Prostate gland (tissue), 2 donors: Measurements from ENCODE around the gene ARHGAP6. TPM values are rescaled to one million over a fixed set of nuclear protein-coding genes. Genes with fewer than 3 reads are reported as not detected.
A peak's percentile ranks its signal among the peaks of the same experiment; 100 is the strongest.
"Not testable (repeated sequence)": the region's sequence is repeated elsewhere in the genome, so short reads cannot be mapped to it uniquely, and the experiment has no call there.

Experiments
- DNase-seq: peaks from one replicate; pipeline ENCODE4 v3.0.0-alpha.2; 2019; ENCODE audit warnings: low spot score
- H3K27ac ChIP-seq, 2 donors: fragments of 200-600 bp; sonication (generic); 2 replicates each; pipeline ENCODE4 v1.5.1; 2017 to 2019
- H3K27me3 ChIP-seq: fragments of 200-600 bp; sonication (generic); replicated peaks from 2 replicates; pipeline ENCODE4 v1.5.1; 2019; ENCODE audit not compliant: insufficient read depth
- H3K36me3 ChIP-seq, 2 donors: fragments of 200-600 bp; sonication (generic); 1 replicate in 1 of 2; 2 replicates in 1 of 2; pipeline versions ENCODE4 v1.5.1 to v1.8.1; 2017 to 2019
- H3K4me1 ChIP-seq: fragments of 200-600 bp; sonication (generic); replicated peaks from 2 replicates; pipeline ENCODE4 v1.5.1; 2019
- H3K4me3 ChIP-seq, 2 donors: fragments of 200-600 bp; sonication (generic); 2 replicates each; pipeline ENCODE4 v1.5.1; 2017 to 2019
- H3K9me3 ChIP-seq: fragments of 200-600 bp; sonication (generic); 2 replicates; pipeline ENCODE4 v1.5.1; 2017
- POLR2A ChIP-seq: fragments of 450-650 bp; IDR thresholded peaks from one replicate; pipeline ENCODE4 v1.6.1; 2016; ENCODE audit warnings: antibody characterized with exemption, mild to moderate bottlenecking
- POLR2AphosphoS5 ChIP-seq: sonication (generic); formaldehyde crosslinking; IDR thresholded peaks from one replicate; pipeline ENCODE4 v1.6.1; 2017; ENCODE audit warnings: antibody characterized with exemption
- WGBS: methylation state at CpG from one replicate; pipeline ENCODE4 v1.1.5; 2018; 5-methylcytosine and 5-hydroxymethylcytosine counted together
- intact Hi-C: fragments of 100-400 bp; cut with DNase I; formaldehyde crosslinking; loops from one replicate; pipeline ENCODE4 v1.14.2; 2022
- total RNA-seq, 2 donors: library from RNA; depleted of rRNA; stranded (reverse); fragments of >200 nt; gene quantifications; one replicate each; pipeline ENCODE4 v1.1.0, GENCODE V29; 2016
- TF ChIP-seq, protein P1 (sequence below), 4 experiments: fragments of 200-600 bp in 2 of 4; fragments of 450-650 bp in 2 of 4; sonication (generic) in 2 of 4; IDR thresholded peaks; 1 replicate in 3 of 4; 2 replicates in 1 of 4; pipeline ENCODE4 v1.5.1; 2016 to 2019; ENCODE audit warnings: antibody characterized with exemption in 4 of 4, mild to moderate bottlenecking in 2 of 4, moderate library complexity in 2 of 4

Gene ARHGAP6
- total RNA-seq, 2 donors from 2014 or later: 72.6 to 73.7 TPM

DNA sequence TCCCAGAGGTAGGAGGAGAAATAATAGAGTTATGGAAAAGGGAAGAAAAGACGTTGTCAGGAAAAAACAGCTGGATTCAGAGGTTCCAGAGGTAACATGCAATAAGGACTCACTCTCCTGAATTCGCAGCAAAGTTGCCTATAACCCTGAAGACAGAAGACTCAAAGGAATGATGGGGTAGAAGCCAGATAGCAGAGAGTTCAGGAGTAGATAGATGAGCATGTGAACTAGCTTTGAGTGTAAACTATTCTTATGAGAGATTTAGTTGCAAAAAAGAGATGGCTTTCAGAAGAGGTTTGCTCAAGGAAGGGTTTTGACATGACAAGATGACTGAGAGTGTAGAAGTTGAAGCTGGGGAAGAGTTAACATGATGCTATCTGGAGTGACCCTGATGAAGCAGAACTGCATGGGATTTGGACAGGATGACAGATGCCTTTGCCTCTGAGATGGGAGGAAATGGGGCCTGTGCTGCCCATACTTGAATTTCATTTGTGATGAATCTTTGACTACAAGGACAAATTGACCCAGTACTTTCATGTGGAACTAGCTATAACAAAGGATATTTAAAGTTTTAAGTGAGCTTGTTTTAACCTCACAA lies 298.6 kb downstream of the ARHGAP6 start:
- TF ChIP-seq, protein P1, sequence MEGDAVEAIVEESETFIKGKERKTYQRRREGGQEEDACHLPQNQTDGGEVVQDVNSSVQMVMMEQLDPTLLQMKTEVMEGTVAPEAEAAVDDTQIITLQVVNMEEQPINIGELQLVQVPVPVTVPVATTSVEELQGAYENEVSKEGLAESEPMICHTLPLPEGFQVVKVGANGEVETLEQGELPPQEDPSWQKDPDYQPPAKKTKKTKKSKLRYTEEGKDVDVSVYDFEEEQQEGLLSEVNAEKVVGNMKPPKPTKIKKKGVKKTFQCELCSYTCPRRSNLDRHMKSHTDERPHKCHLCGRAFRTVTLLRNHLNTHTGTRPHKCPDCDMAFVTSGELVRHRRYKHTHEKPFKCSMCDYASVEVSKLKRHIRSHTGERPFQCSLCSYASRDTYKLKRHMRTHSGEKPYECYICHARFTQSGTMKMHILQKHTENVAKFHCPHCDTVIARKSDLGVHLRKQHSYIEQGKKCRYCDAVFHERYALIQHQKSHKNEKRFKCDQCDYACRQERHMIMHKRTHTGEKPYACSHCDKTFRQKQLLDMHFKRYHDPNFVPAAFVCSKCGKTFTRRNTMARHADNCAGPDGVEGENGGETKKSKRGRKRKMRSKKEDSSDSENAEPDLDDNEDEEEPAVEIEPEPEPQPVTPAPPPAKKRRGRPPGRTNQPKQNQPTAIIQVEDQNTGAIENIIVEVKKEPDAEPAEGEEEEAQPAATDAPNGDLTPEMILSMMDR (IDR thresholded peaks at IDR 0.05): no peak
- TF ChIP-seq POLR2AphosphoS5 (no peak), POLR2A (no peak)
- intact Hi-C loops: no loop called here
- no peaks in the 10 kb centered on the region for H3K4me1 ChIP-seq
- DNase-seq: no peak
- 96% methylated on average over 2 of the region's 2 CpGs for WGBS
- H3K27me3 ChIP-seq: no peaks in the 10 kb centered on the region
- H3K27ac ChIP-seq: peak overlapping the region; percentile 45 to 65
- no peaks in the 10 kb centered on the region for H3K9me3 ChIP-seq
- H3K36me3 ChIP-seq: no peaks in the 10 kb centered on the region
- no peak overlapping the region for H3K4me3 ChIP-seq

DNA sequence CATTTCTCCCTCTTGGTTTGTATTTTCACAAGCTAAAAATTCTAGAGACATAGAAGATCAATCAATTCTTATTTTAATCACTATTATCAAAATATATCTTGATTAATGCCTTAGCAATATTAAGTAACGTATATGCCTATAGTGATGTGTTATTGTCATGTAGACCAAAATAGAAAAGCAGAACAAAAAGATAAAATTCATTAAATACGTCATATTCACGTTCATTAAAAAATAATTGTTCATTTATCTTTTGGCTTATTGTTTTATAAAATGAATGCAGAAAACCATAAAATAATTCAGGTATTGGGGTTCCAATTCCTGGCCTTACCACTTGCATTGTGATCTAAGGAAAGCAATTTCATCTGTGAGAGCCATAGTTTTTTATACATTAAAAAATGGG lies 300.3 kb downstream of the ARHGAP6 start:
- TF ChIP-seq, protein P1 (IDR thresholded peaks at IDR 0.05): no peak
- TF ChIP-seq POLR2A: no peak
- no peak for TF ChIP-seq POLR2AphosphoS5
- DNase-seq: no peak
- no peak overlapping the region for H3K4me3 ChIP-seq
- H3K9me3 ChIP-seq: no peaks in the 10 kb centered on the region
- WGBS: 95% methylated on average over 3 of the region's 3 CpGs
- intact Hi-C loops: no loop called here
- no peaks in the 10 kb centered on the region for H3K27me3 ChIP-seq
- H3K27ac ChIP-seq: no peak overlapping the region
- H3K4me1 ChIP-seq: no peaks in the 10 kb centered on the region
- H3K36me3 ChIP-seq: no peaks in the 10 kb centered on the region

DNA sequence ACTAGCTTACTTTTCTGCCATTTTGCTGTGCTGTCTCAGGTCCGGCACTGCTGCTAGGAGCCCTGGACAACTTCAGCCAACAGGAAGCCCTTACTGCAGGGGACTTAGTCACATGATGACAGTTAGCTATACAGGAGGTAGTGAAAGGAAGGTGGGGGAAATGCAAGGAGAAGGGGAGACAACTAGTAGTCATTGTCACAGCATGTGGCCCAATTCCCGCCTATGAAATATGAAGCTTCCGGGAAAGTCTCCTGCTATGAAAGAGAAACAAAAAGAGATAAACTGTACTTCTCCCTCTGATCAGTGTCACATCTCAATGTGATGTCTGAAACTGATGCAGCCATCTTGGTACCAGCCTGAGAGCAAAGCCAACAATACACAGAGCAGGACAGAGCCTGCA lies 300.9 kb downstream of the ARHGAP6 start:
- H3K4me3 ChIP-seq: no peak overlapping the region
- H3K27me3 ChIP-seq: no peaks in the 10 kb centered on the region
- no peaks in the 10 kb centered on the region for H3K9me3 ChIP-seq
- intact Hi-C loops: no loop called here
- no peak for TF ChIP-seq POLR2AphosphoS5
- no peak for TF ChIP-seq POLR2A
- TF ChIP-seq, protein P1 (IDR thresholded peaks at IDR 0.05): no peak
- H3K4me1 ChIP-seq: no peaks in the 10 kb centered on the region
- H3K27ac ChIP-seq: no peak overlapping the region
- no peak for DNase-seq
- H3K36me3 ChIP-seq: no peaks in the 10 kb centered on the region
- 97% methylated on average over 3 of the region's 3 CpGs for WGBS

DNA sequence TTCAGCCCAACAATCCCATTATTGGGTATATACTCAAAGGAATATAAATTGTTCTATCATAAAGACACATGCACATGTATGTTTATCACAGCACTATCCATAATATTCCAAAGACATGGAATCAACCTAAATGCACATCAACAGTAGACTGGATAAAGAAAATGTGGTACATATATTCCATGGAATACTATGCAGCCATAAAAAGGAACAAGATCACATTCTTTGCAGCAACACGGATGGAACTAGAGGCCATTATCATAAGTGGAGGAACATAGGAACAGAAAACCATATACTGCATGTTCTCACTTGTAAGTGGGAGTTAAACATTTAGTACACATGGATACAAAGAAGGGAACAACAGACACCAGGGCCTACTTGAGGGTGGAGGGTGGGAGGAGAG lies 301.9 kb downstream of the ARHGAP6 start:
- intact Hi-C loops, H3K27ac ChIP-seq, DNase-seq, H3K4me1 ChIP-seq, H3K27me3 ChIP-seq, H3K36me3 ChIP-seq, H3K4me3 ChIP-seq, H3K9me3 ChIP-seq: not testable (repeated sequence)
- 100% methylated on average over 1 of the region's 1 CpG for WGBS

DNA sequence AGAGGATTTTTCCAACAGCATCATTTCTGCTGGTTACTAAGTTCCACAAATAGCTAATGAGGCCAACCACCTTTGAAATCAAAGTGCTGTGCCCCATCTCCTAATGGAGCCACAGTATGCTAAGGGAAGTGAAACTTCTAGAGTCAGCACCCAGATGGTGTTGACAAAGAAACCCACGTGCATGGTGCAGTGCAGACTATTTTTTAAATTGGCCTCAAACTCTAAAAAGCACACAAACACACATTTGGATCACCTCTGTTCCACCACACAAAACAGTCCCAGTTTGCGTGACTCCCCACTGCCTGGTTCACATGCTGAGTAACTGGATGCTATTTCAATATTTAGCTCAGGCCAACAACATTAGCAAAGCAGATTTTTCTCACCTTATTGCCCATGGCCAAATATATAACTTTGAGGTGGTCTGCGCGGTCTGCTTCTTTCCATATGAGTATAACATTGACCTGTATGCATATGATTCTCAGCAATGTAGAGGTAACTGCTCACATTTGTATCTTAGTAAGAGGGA lies 302.6 kb downstream of the ARHGAP6 start:
- DNase-seq: no peak
- intact Hi-C loops: no loop called here
- no peaks in the 10 kb centered on the region for H3K36me3 ChIP-seq
- TF ChIP-seq POLR2AphosphoS5: no peak
- no peak for TF ChIP-seq POLR2A
- TF ChIP-seq, protein P1 (IDR thresholded peaks at IDR 0.05): no peak
- WGBS: 81% methylated on average over 4 of the region's 4 CpGs
- no peak overlapping the region for H3K27ac ChIP-seq
- H3K27me3 ChIP-seq: no peaks in the 10 kb centered on the region
- H3K9me3 ChIP-seq: no peaks in the 10 kb centered on the region
- no peaks in the 10 kb centered on the region for H3K4me1 ChIP-seq
- no peak overlapping the region for H3K4me3 ChIP-seq

DNA sequence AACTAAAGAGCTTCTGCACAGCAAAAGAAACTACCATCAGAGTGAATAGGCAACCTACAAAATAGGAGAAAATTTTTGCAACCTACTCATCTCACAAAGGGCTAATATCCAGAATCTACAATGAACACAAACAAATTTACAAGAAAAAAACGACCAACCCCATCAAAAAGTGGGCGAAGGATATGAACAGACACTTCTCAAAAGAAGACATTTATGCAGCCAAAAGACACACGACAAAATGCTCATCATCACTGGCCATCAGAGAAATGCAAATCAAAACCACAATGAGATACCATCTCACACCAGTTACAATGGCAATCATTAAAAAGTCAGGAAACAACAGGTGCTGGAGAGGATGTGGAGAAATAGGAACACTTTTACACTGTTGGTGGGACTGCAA lies 304.1 kb downstream of the ARHGAP6 start:
- H3K4me3 ChIP-seq, H3K27ac ChIP-seq, H3K4me1 ChIP-seq, H3K9me3 ChIP-seq, H3K27me3 ChIP-seq, intact Hi-C loops, DNase-seq, H3K36me3 ChIP-seq: not testable (repeated sequence)
- 86% methylated on average over 3 of the region's 3 CpGs for WGBS

DNA sequence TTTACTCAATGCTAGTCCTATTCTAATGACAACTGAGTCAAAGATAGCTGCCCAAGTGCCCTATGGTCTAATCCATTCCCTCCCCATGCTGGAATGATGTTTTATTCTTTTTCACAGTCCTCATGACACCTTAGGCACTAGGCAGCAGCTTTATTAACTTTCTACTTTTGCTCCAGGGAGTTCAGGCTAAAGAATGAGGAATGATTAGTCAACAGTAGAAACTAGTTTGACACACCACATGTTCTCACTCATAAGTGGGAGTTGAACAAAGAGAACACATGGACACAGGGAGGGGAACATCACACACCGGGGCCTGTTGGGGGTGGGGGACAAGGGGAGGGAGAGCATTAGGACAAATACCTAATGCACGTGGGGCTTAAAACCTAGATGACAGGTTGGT lies 309.8 kb downstream of the ARHGAP6 start:
- H3K4me3 ChIP-seq, H3K36me3 ChIP-seq, H3K4me1 ChIP-seq, H3K27me3 ChIP-seq, DNase-seq, H3K27ac ChIP-seq, intact Hi-C loops, H3K9me3 ChIP-seq: not testable (repeated sequence)
- 40% methylated on average over 2 of the region's 2 CpGs for WGBS
